Measurements from ENCODE around the gene LAMA5. TPM values are rescaled to one million over a fixed set of nuclear protein-coding genes. Genes with fewer than 3 reads are reported as not detected.

The LAMA5 gene
- total and polyA plus RNA-seq, 2 experiments from 2014 or later, result 71.3 to 252 TPM

GRCh38 chr20:62346398-62347150 is 20.5 kb downstream of the LAMA5 start:
- no peak for DNase-seq (ENCODE audit: low spot score)
- Histone ChIP-seq H3K79me2 (no peaks in the 10 kb centered on the region), H3K4me1 (ENCODE audit: insufficient read depth) (peaks cover 11% of the 10 kb centered on the region), H3K9me3 (ENCODE audit: low read depth) (no peaks in the 10 kb centered on the region), H3K27me3 (no peaks in the 10 kb centered on the region), H3K9me2 (replicated peaks; ENCODE audit: insufficient read depth) (no peaks in the 10 kb centered on the region), H2AFZ (no peak overlapping the region), H3K27ac (no peak overlapping the region), H4K20me1 (ENCODE audit: insufficient read depth, poor library complexity, severe bottlenecking) (no peaks in the 10 kb centered on the region), H3K4me2 (no peak overlapping the region), H3K36me3 (replicated peaks; ENCODE audit: insufficient read depth, low read depth) (no peaks in the 10 kb centered on the region), H3K4me3 (no peak overlapping the region)
- 96% methylated on average over 31 of the region's 34 CpGs for WGBS (ENCODE audit: low lambda C conversion rate, missing lambda C conversion rate)
- TF ChIP-seq EZH2 (IDR thresholded peaks at IDR 0.05; ENCODE audit: borderline replicate concordance), result no peak
- TF ChIP-seq, protein P1, sequence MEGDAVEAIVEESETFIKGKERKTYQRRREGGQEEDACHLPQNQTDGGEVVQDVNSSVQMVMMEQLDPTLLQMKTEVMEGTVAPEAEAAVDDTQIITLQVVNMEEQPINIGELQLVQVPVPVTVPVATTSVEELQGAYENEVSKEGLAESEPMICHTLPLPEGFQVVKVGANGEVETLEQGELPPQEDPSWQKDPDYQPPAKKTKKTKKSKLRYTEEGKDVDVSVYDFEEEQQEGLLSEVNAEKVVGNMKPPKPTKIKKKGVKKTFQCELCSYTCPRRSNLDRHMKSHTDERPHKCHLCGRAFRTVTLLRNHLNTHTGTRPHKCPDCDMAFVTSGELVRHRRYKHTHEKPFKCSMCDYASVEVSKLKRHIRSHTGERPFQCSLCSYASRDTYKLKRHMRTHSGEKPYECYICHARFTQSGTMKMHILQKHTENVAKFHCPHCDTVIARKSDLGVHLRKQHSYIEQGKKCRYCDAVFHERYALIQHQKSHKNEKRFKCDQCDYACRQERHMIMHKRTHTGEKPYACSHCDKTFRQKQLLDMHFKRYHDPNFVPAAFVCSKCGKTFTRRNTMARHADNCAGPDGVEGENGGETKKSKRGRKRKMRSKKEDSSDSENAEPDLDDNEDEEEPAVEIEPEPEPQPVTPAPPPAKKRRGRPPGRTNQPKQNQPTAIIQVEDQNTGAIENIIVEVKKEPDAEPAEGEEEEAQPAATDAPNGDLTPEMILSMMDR (IDR thresholded peaks at IDR 0.05; ENCODE audit: poor library complexity), result no peak
- TF ChIP-seq EZH2phosphoT487 (IDR thresholded peaks at IDR 0.05; ENCODE audit: low read depth, severe bottlenecking, unreplicated experiment), result no peak

DNA sequence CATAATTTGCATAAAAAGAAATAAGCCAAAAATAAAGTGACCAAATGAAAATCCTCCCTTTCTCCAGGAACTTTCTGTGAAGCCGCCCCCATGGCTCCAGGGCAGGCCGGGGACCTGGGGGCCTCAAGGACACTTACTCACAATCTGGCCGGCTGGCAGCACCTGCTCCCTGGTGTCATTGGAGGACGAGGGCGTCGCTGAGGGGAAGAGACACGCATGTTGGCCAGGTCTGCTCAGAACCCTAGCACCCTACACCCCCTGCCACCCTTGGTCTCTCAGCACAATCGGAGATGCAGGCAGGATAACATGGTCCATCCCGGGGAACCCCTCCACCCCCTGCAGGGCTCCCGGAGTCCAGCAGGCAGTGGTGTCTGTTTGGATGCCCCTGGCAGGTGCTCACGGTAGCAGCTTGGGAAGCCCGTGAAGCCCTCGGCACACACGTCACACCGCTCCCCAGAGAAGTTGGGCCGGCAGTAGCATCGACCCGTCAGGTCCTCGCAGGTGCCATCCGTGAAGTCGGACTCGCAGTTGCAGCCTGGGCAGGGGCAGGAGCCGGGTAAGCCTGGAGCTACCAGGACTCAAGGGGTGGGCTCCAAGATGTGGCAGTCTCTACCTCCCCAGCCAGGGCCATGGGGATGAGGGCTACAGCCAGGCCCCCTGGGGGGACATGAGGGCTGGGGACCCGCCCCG is 21.3 kb downstream of the LAMA5 start:
- Histone ChIP-seq H3K79me2 (peaks cover 5% of the 10 kb centered on the region), H3K4me3 (no peak overlapping the region), H4K20me1 (ENCODE audit: insufficient read depth, poor library complexity, severe bottlenecking) (no peaks in the 10 kb centered on the region), H3K27me3 (no peaks in the 10 kb centered on the region), H2AFZ (no peak overlapping the region), H3K9me3 (ENCODE audit: low read depth) (no peaks in the 10 kb centered on the region), H3K4me2 (no peak overlapping the region), H3K9me2 (replicated peaks; ENCODE audit: insufficient read depth) (no peaks in the 10 kb centered on the region), H3K36me3 (replicated peaks; ENCODE audit: insufficient read depth, low read depth) (peaks cover 3% of the 10 kb centered on the region), H3K27ac (no peak overlapping the region), H3K4me1 (ENCODE audit: insufficient read depth) (peaks cover 8% of the 10 kb centered on the region)
- DNase-seq (ENCODE audit: low spot score), result no peak
- WGBS (ENCODE audit: low lambda C conversion rate, missing lambda C conversion rate), result 92% methylated on average over 25 of the region's 25 CpGs
- TF ChIP-seq EZH2phosphoT487 (IDR thresholded peaks at IDR 0.05; ENCODE audit: low read depth, severe bottlenecking, unreplicated experiment) (no peak), EZH2 (IDR thresholded peaks at IDR 0.05; ENCODE audit: borderline replicate concordance) (no peak)
- TF ChIP-seq, protein P1 (IDR thresholded peaks at IDR 0.05; ENCODE audit: poor library complexity), result no peak

GRCh38 chr20:62344782-62345181 is 22.3 kb downstream of the LAMA5 start:
- 89% methylated on average over 10 of the region's 10 CpGs for WGBS (ENCODE audit: low lambda C conversion rate, missing lambda C conversion rate)
- Histone ChIP-seq H3K4me1 (ENCODE audit: insufficient read depth) (no peaks in the 10 kb centered on the region), H2AFZ (no peak overlapping the region), H3K4me3 (no peak overlapping the region), H4K20me1 (ENCODE audit: insufficient read depth, poor library complexity, severe bottlenecking) (no peaks in the 10 kb centered on the region), H3K4me2 (no peak overlapping the region), H3K9me3 (ENCODE audit: low read depth) (no peaks in the 10 kb centered on the region), H3K27me3 (no peaks in the 10 kb centered on the region), H3K27ac (no peak overlapping the region), H3K9me2 (replicated peaks; ENCODE audit: insufficient read depth) (no peaks in the 10 kb centered on the region), H3K36me3 (replicated peaks; ENCODE audit: insufficient read depth, low read depth) (peaks cover 7% of the 10 kb centered on the region), H3K79me2 (peaks cover 9% of the 10 kb centered on the region)
- TF ChIP-seq EZH2 (IDR thresholded peaks at IDR 0.05; ENCODE audit: borderline replicate concordance), result no peak
- no peak for TF ChIP-seq EZH2phosphoT487 (IDR thresholded peaks at IDR 0.05; ENCODE audit: low read depth, severe bottlenecking, unreplicated experiment)
- TF ChIP-seq, protein P1 (IDR thresholded peaks at IDR 0.05; ENCODE audit: poor library complexity), result no peak
- no peak for DNase-seq (ENCODE audit: low spot score)
